Measurements from ENCODE around the gene HSFX2.
"Not testable (repeated sequence)": the region's sequence is repeated elsewhere in the genome, so short reads cannot be mapped to it uniquely, and the experiment has no call there.

HSFX2 gene, protein sequence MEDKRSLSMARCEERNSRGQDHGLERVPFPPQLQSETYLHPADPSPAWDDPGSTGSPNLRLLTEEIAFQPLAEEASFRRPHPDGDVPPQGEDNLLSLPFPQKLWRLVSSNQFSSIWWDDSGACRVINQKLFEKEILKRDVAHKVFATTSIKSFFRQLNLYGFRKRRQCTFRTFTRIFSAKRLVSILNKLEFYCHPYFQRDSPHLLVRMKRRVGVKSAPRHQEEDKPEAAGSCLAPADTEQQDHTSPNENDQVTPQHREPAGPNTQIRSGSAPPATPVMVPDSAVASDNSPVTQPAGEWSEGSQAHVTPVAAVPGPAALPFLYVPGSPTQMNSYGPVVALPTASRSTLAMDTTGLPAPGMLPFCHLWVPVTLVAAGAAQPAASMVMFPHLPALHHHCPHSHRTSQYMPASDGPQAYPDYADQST
- long read RNA-seq, donor 1: 0 reads
- long read RNA-seq, donor 2: 0 reads
- long read RNA-seq, donor 3: 0 reads
- long read RNA-seq, donor 4: 0 reads
- long read RNA-seq, donor 5: 0 reads
- long read RNA-seq, donor 6: 0 reads
- long read RNA-seq, donor 7: 0 reads
- long read RNA-seq, donor 8: 0 reads

GRCh38 chrX:149595214-149595613 lies at the start of gene HSFX2:
HSFX2 (minus strand) TSS chrX:149595314; CDS start chrX:149594700, 614 bp downstream.
- DNase-seq: not testable (repeated sequence)

GRCh38 chrX:149643496-149643895 lies 48.4 kb upstream of the HSFX2 start:
- no peak for DNase-seq

GRCh38 chrX:149641835-149642234 lies 46.7 kb upstream of the HSFX2 start:
- no peak for DNase-seq

- DNase-seq: no peak
Observed at GRCh38 chrX:149641432-149641831, 46.3 kb upstream of the HSFX2 start.

DNA sequence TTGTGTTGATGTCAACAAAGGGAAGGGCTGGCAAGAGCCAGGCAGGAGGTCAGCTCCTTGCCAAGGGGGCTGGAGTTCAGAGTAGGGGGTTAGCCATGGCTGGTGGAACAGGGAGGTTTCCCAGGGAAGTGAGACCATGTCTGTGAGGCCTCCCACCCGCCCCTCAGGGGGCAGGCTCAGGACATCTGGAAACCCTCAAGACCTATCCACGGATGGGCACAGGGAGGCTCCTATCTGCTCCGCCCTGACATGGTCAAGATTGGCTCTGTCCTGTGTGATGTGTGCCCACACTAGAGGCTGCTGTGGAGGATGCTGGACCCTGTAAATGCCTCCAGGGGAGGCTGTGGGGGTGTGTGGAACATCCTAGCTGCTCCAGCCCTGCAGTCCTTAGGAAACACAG lies 44.5 kb upstream of the HSFX2 start:
- no peak for DNase-seq

- no peak for DNase-seq
Observed at GRCh38 chrX:149638860-149639259, 43.7 kb upstream of the HSFX2 start.

- no peak for DNase-seq
Observed at GRCh38 chrX:149633511-149633910, 38.4 kb upstream of the HSFX2 start.

GRCh38 chrX:149631234-149632165 lies 36.4 kb upstream of the HSFX2 start, which contains the start of gene TMEM185A:
TMEM185A (minus strand) TSS chrX:149631792; CDS start chrX:149631580, 212 bp downstream.
- DNase-seq: peak; percentile 67

- no peak for DNase-seq
Observed at GRCh38 chrX:149630681-149631233, 35.6 kb upstream of the HSFX2 start.

- DNase-seq: no peak
Observed at GRCh38 chrX:149629730-149630387, 34.7 kb upstream of the HSFX2 start.

- no peak for DNase-seq
Observed at GRCh38 chrX:149628768-149629167, 33.7 kb upstream of the HSFX2 start.

- DNase-seq: no peak
Observed at GRCh38 chrX:149628280-149628679, 33.2 kb upstream of the HSFX2 start.

DNA sequence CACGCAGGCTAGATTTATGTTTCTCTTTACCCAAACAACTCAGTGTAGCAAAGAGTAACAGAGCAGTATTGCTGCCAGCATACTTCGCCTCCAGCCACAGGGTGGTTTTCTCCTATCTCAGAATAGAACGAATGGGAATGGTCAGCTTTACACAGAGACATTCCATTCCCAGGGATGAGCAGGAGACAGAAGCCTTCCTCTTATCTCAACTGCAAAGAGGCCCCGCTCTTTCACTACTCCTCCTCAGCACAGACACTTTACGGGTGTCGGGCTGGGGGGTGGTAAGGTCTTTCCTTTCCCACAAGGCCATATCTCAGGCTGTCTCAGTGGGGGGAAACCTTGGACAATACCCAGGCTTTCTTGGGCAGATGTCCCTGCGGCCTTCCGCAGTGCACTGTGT lies 31.7 kb upstream of the HSFX2 start:
- not testable (repeated sequence) for DNase-seq

DNA sequence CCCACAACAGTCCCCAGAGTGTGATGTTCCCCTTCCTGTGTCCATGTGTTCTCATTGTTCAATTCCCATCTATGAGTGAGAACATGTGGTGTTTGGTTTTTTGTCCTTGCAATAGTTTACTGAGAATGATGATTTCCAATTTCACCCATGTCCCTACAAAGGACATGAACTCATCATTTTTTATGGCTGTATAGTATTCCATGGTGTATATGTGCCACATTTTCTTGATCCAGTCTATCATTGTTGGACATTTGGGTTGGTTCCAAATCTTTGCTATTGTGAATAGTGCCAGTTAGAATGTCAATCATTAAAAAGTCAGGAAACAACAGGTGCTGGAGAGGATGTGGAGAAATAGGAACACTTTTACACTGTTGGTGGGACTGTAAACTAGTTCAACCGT lies 24.5 kb upstream of the HSFX2 start:
- DNase-seq: not testable (repeated sequence)

DNA sequence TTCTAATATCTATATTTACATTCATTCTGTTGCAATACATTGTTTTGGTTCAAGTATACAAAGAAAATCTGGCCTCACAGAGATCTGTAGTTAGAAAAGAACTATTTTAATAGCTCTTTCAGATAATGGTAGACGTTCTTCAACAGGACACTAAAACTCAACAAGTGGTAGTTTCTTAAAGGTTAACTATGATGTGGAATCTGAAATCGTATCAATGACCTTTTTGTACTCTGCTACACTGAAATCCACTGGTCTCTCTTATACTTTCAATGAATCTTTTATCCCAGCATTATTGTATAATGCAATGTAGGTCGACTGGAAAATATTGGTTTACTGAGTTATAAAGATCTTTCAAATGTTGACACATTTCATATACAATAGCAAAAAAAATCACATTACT lies 23.8 kb upstream of the HSFX2 start:
- DNase-seq: no peak

GRCh38 chrX:149611623-149612175 lies 16.6 kb upstream of the HSFX2 start:
- DNase-seq: no peak

GRCh38 chrX:149610511-149610910 lies 15.4 kb upstream of the HSFX2 start:
- no peak for DNase-seq

DNA sequence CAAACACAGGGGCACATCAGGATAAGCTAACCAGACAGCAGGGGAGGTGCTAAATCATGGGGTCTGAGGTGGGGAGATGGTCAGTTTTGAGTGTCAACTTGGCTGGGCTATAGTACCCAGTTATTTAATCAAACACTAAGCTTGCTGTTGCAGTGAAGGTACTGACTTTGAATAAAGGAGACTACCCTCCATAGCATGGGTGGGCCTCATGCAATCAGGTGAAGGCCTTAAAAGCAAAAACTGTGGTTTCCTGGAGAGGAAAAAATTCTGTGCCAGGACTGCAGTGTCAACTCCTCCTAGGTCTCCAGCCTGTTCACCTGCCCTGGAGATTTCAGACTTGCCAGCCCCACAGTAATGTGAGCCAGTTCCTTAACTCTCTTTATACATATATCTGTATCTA lies 12.6 kb upstream of the HSFX2 start:
- no peak for DNase-seq

DNA sequence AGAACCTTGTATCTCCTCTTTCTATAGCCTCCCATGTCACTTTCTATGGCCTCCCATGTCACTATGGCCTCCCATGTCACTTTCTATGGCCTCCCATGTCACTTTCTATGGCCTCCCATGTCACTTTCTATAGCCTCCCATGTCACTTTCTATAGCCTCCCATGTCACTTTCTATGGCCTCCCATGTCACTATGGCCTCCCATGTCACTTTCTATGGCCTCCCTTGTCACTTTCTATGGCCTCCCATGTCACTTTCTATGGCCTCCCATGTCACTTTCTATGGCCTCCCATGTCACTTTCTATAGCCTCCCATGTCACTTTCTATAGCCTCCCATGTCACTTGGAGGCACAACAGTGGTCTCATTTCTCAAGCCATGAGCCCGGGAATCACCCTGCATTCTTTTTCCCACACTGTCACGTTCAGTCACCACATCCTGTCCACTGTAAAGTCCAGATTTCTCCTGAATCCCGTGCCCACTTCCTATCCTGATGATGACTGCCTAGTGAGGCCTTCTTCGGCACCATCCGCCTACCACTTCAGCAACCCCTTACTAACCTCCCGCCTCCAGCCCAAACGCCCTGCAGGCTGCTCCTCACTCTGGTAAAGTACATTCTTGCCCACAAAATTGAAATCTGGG lies 10.3 kb upstream of the HSFX2 start:
- not testable (repeated sequence) for DNase-seq

- DNase-seq: not testable (repeated sequence)
Observed at GRCh38 chrX:149598603-149599002, 3.5 kb upstream of the HSFX2 start.

- DNase-seq: not testable (repeated sequence)
Observed at GRCh38 chrX:149595943-149596342, 829 bp upstream of the HSFX2 start.
